NCI-H510A (cell line): Measurements from ENCODE around the gene FMN1.

Experiments
- DNase-seq: peaks from one replicate; lab custom pipeline; 2025; lab: John Stamatoyannopoulos, UW

Gene FMN1

GRCh38 chr15:32881528-32881927 is 313.0 kb downstream of the FMN1 start:
- DNase-seq = no peak

- no peak for DNase-seq
Observed at GRCh38 chr15:32880642-32881041, 313.9 kb downstream of the FMN1 start.

- DNase-seq = no peak
Observed at GRCh38 chr15:32879980-32880379, 314.5 kb downstream of the FMN1 start.

- no peak for DNase-seq
Observed at GRCh38 chr15:32878869-32879805, 315.4 kb downstream of the FMN1 start.

- DNase-seq = no peak
Observed at GRCh38 chr15:32878342-32878741, 316.2 kb downstream of the FMN1 start.

- DNase-seq = no peak
Observed at GRCh38 chr15:32877252-32878019, 317.1 kb downstream of the FMN1 start.

- DNase-seq = no peak
Observed at GRCh38 chr15:32873284-32874114, 321.0 kb downstream of the FMN1 start.

- DNase-seq = no peak
Observed at GRCh38 chr15:32872621-32873283, 321.8 kb downstream of the FMN1 start.

- DNase-seq = no peak
Observed at GRCh38 chr15:32871883-32872282, 322.6 kb downstream of the FMN1 start.

- DNase-seq = no peak
Observed at GRCh38 chr15:32870240-32871033, 324.1 kb downstream of the FMN1 start.

GRCh38 chr15:32869776-32870175 is 324.7 kb downstream of the FMN1 start:
- no peak for DNase-seq

GRCh38 chr15:32867313-32867626 is 327.2 kb downstream of the FMN1 start:
- DNase-seq = no peak

GRCh38 chr15:32866454-32867312 is 327.8 kb downstream of the FMN1 start:
- DNase-seq = no peak

GRCh38 chr15:32864841-32865240 is 329.7 kb downstream of the FMN1 start:
- DNase-seq = no peak

- no peak for DNase-seq
Observed at GRCh38 chr15:32864051-32864450, 330.5 kb downstream of the FMN1 start.

GRCh38 chr15:32861761-32862160 is 332.8 kb downstream of the FMN1 start:
- DNase-seq = no peak

- DNase-seq = no peak
Observed at GRCh38 chr15:32861174-32861573, 333.3 kb downstream of the FMN1 start.

GRCh38 chr15:32859996-32860395 is 334.5 kb downstream of the FMN1 start:
- no peak for DNase-seq

GRCh38 chr15:32859251-32859650 is 335.3 kb downstream of the FMN1 start:
- DNase-seq = no peak

- DNase-seq = no peak
Observed at GRCh38 chr15:32857732-32858131, 336.8 kb downstream of the FMN1 start.
